ENCODE measurements around the gene SEC22C.

The SEC22C gene

GRCh38 chr3:42510325-42510724 lies 71.4 kb downstream of the SEC22C start:
- DNase-seq, result no peak

- no peak for DNase-seq
These were observed 72.7 kb downstream of the SEC22C start for GRCh38 chr3:42509111-42509510.

GRCh38 chr3:42508562-42508961 lies 73.2 kb downstream of the SEC22C start:
- DNase-seq, result no peak

GRCh38 chr3:42507761-42508335 lies 73.9 kb downstream of the SEC22C start:
- no peak for DNase-seq

- no peak for DNase-seq
These were observed 74.5 kb downstream of the SEC22C start for GRCh38 chr3:42507252-42507651.

- DNase-seq, result no peak
These were observed 75.8 kb downstream of the SEC22C start for GRCh38 chr3:42505849-42506410.

GRCh38 chr3:42505128-42505848 lies 76.5 kb downstream of the SEC22C start:
- DNase-seq, result no peak

GRCh38 chr3:42504334-42505127 lies 77.2 kb downstream of the SEC22C start:
- DNase-seq, result no peak

GRCh38 chr3:42503957-42504333 lies 77.8 kb downstream of the SEC22C start:
- no peak for DNase-seq

GRCh38 chr3:42503251-42503924 lies 78.4 kb downstream of the SEC22C start:
- DNase-seq, result no peak

GRCh38 chr3:42502429-42503250 lies 79.1 kb downstream of the SEC22C start, which contains the start of gene VIPR1:
Gene VIPR1, plus strand, starts transcription at chr3:42502643. Its CDS starts 93 bp downstream, at chr3:42502736.
- peak; percentile 43 for DNase-seq

- no peak for DNase-seq
These were observed 79.9 kb downstream of the SEC22C start for GRCh38 chr3:42501681-42502428.

- no peak for DNase-seq
These were observed 80.5 kb downstream of the SEC22C start for GRCh38 chr3:42501321-42501680.

GRCh38 chr3:42500909-42501308 lies 80.9 kb downstream of the SEC22C start:
- DNase-seq, result no peak

GRCh38 chr3:42500091-42500490 lies 81.7 kb downstream of the SEC22C start:
- no peak for DNase-seq

- DNase-seq, result no peak
These were observed 82.3 kb downstream of the SEC22C start for GRCh38 chr3:42499478-42499871.

- DNase-seq, result no peak
These were observed 82.8 kb downstream of the SEC22C start for GRCh38 chr3:42498791-42499477.

- no peak for DNase-seq
These were observed 83.7 kb downstream of the SEC22C start for GRCh38 chr3:42498034-42498433.
